SU-DHL-6 (cell line): ENCODE measurements around the gene SSNA1.

Experiments used
- CTCF ChIP-seq: fragments of 200-600 bp; sonication (generic); IDR thresholded peaks from one replicate; pipeline ENCODE4 v1.5.1; 2017; ENCODE audit warnings: antibody characterized with exemption, mild to moderate bottlenecking, low read length, moderate library complexity; ENCODE audit not compliant: insufficient read depth, poor library complexity, severe bottlenecking
- EZH2phosphoT487 ChIP-seq: fragments of 200-600 bp; sonication (generic), shearing (Covaris generic); conservative IDR thresholded peaks from 2 replicates; pipeline ENCODE4 v1.6.1; 2018; ENCODE audit warnings: mild to moderate bottlenecking, antibody characterized with exemption, low read length, moderate library complexity, mixed read lengths

DNA sequence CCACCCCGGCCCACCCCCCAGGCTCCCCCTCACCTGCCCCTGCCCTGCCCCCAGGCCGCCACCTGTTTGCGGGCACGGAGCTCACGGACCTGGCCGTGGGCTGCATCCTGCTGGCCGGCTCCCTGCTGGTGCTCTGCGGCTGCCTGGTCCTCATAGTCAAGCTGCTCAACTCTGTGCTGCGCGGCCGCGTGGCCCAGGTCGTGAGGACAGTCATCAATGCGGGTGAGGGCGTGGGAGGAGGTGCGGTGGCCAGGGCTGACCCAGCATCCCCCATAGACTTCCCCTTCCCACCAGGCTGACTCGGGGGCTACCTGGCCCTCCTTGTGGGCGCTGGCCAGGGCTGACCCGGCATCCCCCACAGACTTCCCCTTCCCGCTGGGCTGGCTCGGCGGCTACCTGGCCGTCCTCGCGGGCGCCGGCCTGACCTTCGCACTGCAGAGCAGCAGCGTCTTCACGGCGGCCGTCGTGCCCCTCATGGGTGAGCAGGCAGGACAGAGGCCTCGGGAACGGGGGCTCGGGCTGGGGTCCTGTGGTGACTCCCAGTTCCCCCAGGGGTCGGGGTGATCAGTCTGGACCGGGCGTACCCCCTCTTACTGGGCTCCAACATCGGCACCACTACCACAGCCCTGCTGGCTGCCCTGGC, 45.7 kb downstream of the SSNA1 start:
- TF ChIP-seq CTCF, result no peak
- TF ChIP-seq EZH2phosphoT487, result no peak
